HCT116 (cell line): ENCODE measurements around the gene TEX264. TPM values are rescaled to one million over a fixed set of nuclear protein-coding genes. Genes with fewer than 3 reads are reported as not detected.

ENCODE experiments used
- ATAC-seq: fragments of 200-7000 bp; cut with Tn5 transposase; 2 replicates; pipeline ENCODE4 v1.9.1; 2020; ENCODE audit warnings: mild to moderate bottlenecking, moderate library complexity
- BruUV-seq: library from RNA; stranded (reverse); fragments of 400-500 nt; replicated peaks from 2 replicates; lab custom pipeline; 2021; lab: Mats Ljungman, UMichigan
- CTCF ChIA-PET: fragments of 300-600 bp; sonication (Branson Sonifier 250); formaldehyde crosslinking; loops from one replicate; lab custom pipeline; 2021; ENCODE audit warnings: antibody characterized with exemption; lab: Charles Lee
- POLR2A ChIA-PET: fragments of 300-600, 350-600 bp; sonication (Branson Sonifier 250); formaldehyde crosslinking; loops from one replicate; lab custom pipeline; 2021; ENCODE audit warnings: antibody characterized with exemption; lab: Charles Lee
- RAD21 ChIA-PET, 2 experiments: fragments of 300-600 bp; sonication (Branson Sonifier 250); formaldehyde crosslinking; loops; one replicate each; lab custom pipeline; 2023; ENCODE audit warnings: low total read pairs in 2 of 2; ENCODE audit not compliant: uncharacterized antibody in 2 of 2, unreplicated experiment in 2 of 2, low non-redundant PET in 1 of 2; lab: Charles Lee
- DNase-seq: peaks from one replicate; pipeline ENCODE4 v3.0.0-alpha.2; 2010; ENCODE audit warnings: low read depth, low spot score
- H2AFZ ChIP-seq: fragments of 200-600 bp; shearing (Covaris generic), sonication (generic); 2 replicates; pipeline ENCODE4 v1.6.1; 2017; ENCODE audit warnings: low read depth, mixed run types, mixed read lengths, antibody characterized with exemption, low read length; ENCODE audit not compliant: poor library complexity, severe bottlenecking
- H3K27ac ChIP-seq: 2 replicates; pipeline ENCODE4 v1.5.1; 2012; ENCODE audit warnings: low read depth, low read length
- H3K27me3 ChIP-seq: fragments of 200-600 bp; sonication (generic); 2 replicates; pipeline ENCODE4 v1.6.1; 2016; ENCODE audit warnings: mixed run types, low read length, mixed read lengths; ENCODE audit not compliant: insufficient read depth
- H3K36me3 ChIP-seq, 2 experiments: fragments of 200-500 bp in 1 of 2; fragments of 200-600 bp in 1 of 2; sonication (Bioruptor generic) in 1 of 2; sonication (generic) in 1 of 2; 2 replicates each; pipeline versions ENCODE4 v1.5.1 to v1.6.1; 2014 to 2016; ENCODE audit warnings: low read length in 2 of 2, inconsistent platforms in 1 of 2, mixed read lengths in 1 of 2, mixed run types in 1 of 2; ENCODE audit not compliant: insufficient read depth in 2 of 2, control insufficient read depth in 1 of 2
- H3K4me1 ChIP-seq, 2 experiments: fragments of 200-600 bp in 1 of 2; sonication (generic) in 1 of 2; 2 replicates each; pipeline versions ENCODE4 v1.5.1 to v1.6.1; 2012 to 2017; ENCODE audit warnings: low read length in 2 of 2, inconsistent platforms in 1 of 2, mild to moderate bottlenecking in 1 of 2, mixed read lengths in 1 of 2, mixed run types in 1 of 2, moderate library complexity in 1 of 2; ENCODE audit not compliant: insufficient read depth in 2 of 2, control insufficient read depth in 1 of 2
- H3K4me2 ChIP-seq: fragments of 200-600 bp; sonication (generic); 2 replicates; pipeline ENCODE4 v1.6.1; 2017; ENCODE audit warnings: mixed run types, low read length, mixed read lengths
- H3K4me3 ChIP-seq, 2 experiments: fragments of 200-600 bp in 1 of 2; sonication (generic) in 1 of 2; replicated peaks in 1 of 2; 2 replicates each; pipeline ENCODE4 v1.5.1; 2011 to 2016; ENCODE audit warnings: low read length in 2 of 2, control low read depth in 1 of 2, low read depth in 1 of 2, mild to moderate bottlenecking in 1 of 2, mixed read lengths in 1 of 2, mixed run types in 1 of 2
- H3K79me2 ChIP-seq: fragments of 200-600 bp; sonication (generic); 2 replicates; pipeline ENCODE4 v1.6.1; 2017; ENCODE audit warnings: mild to moderate bottlenecking, mixed run types, low read length, moderate library complexity, mixed read lengths; ENCODE audit not compliant: insufficient read depth
- H3K9ac ChIP-seq: fragments of 200-600 bp; sonication (generic); 2 replicates; pipeline ENCODE4 v1.6.1; 2016; ENCODE audit warnings: low read length, mixed read lengths
- H3K9me2 ChIP-seq: fragments of 200-600 bp; sonication (generic), shearing (Covaris generic); 2 replicates; pipeline ENCODE4 v1.6.1; 2017; ENCODE audit warnings: mixed run types, mild to moderate bottlenecking, moderate library complexity; ENCODE audit not compliant: insufficient read depth
- H3K9me3 ChIP-seq, 2 experiments: fragments of 200-500 bp in 1 of 2; fragments of 200-600 bp in 1 of 2; sonication (Bioruptor generic) in 1 of 2; sonication (generic) in 1 of 2; 2 replicates each; pipeline ENCODE4 v1.6.1; 2014 to 2017; ENCODE audit warnings: low read length in 2 of 2, mixed read lengths in 2 of 2, inconsistent platforms in 1 of 2, low read depth in 1 of 2, mild to moderate bottlenecking in 1 of 2, mixed run types in 1 of 2, moderate library complexity in 1 of 2; ENCODE audit not compliant: control insufficient read depth in 1 of 2, insufficient read depth in 1 of 2
- H4K20me1 ChIP-seq: fragments of 200-600 bp; sonication (generic), shearing (Covaris generic); 2 replicates; pipeline ENCODE4 v1.6.1; 2017; ENCODE audit warnings: mixed run types, mild to moderate bottlenecking, moderate library complexity; ENCODE audit not compliant: insufficient read depth
- CEBPB ChIP-seq: IDR thresholded peaks from 2 replicates; pipeline ENCODE4 v1.6.1; 2012; ENCODE audit warnings: low read depth
- EGR1 ChIP-seq: IDR thresholded peaks from 2 replicates; pipeline ENCODE4 v1.6.1; 2012; ENCODE audit warnings: low read depth
- ELF1 ChIP-seq: IDR thresholded peaks from 2 replicates; pipeline ENCODE4 v1.6.1; 2012; ENCODE audit warnings: low read depth, borderline replicate concordance
- EZH2 ChIP-seq: fragments of 200-600 bp; sonication (generic); IDR thresholded peaks from 2 replicates; pipeline ENCODE4 v1.6.1; 2017; ENCODE audit warnings: antibody characterized with exemption, mixed run types
- EZH2phosphoT487 ChIP-seq: fragments of 200-600 bp; IDR thresholded peaks from 2 replicates; pipeline ENCODE4 v1.6.1; 2018; ENCODE audit warnings: antibody characterized with exemption, borderline replicate concordance
- FOSL1 ChIP-seq: IDR thresholded peaks from 2 replicates; pipeline ENCODE4 v1.6.1; 2012; ENCODE audit warnings: low read depth
- JUND ChIP-seq: IDR thresholded peaks from 2 replicates; pipeline ENCODE4 v1.6.1; 2012
- RAD21 ChIP-seq: IDR thresholded peaks from 2 replicates; pipeline ENCODE4 v1.6.1; 2012; ENCODE audit warnings: low read depth, mild to moderate bottlenecking
- SP1 ChIP-seq: IDR thresholded peaks from 2 replicates; pipeline ENCODE4 v1.6.1; 2012; ENCODE audit warnings: low read depth
- SRF ChIP-seq: IDR thresholded peaks from 2 replicates; pipeline ENCODE4 v1.6.1; 2012; ENCODE audit warnings: low read depth
- TCF7L2 ChIP-seq: IDR thresholded peaks from 2 replicates; pipeline ENCODE4 v1.7.0; 2011; ENCODE audit warnings: borderline replicate concordance, inconsistent platforms; ENCODE audit not compliant: insufficient read depth, insufficient read length; ENCODE audit errors: extremely low read depth
- YY1 ChIP-seq: IDR thresholded peaks from 2 replicates; pipeline ENCODE4 v1.6.1; 2011; ENCODE audit warnings: low read length, low read depth, moderate library complexity, mild to moderate bottlenecking; ENCODE audit not compliant: insufficient replicate concordance; ENCODE audit errors: extremely low read depth
- ZFX ChIP-seq: fragments of 450-650 bp; IDR thresholded peaks from 2 replicates; pipeline ENCODE4 v1.6.1; 2017
- ZNF274 ChIP-seq: fragments of 200-500 bp; sonication (Bioruptor generic); IDR thresholded peaks from 2 replicates; pipeline ENCODE4 v1.6.1; 2014; ENCODE audit warnings: mild to moderate bottlenecking, low read depth, low read length, inconsistent platforms
- intact Hi-C: fragments of 100-400 bp; cut with micrococcal nuclease; formaldehyde crosslinking; loops from 2 replicates; pipeline ENCODE4 v1.10.0; 2022
- total RNA-seq: library from RNA; stranded (reverse); gene quantifications from one replicate; pipeline ENCODE4 v1.2.1, GENCODE V29; 2021; ENCODE audit not compliant: unreplicated experiment
- TF ChIP-seq, protein P1 (sequence below): IDR thresholded peaks from 2 replicates; pipeline ENCODE4 v1.6.1; 2012; ENCODE audit warnings: low read depth
- TF ChIP-seq, protein P2 (sequence below): IDR thresholded peaks from 2 replicates; pipeline ENCODE4 v1.6.1; 2012
- TF ChIP-seq, protein P3 (sequence below): IDR thresholded peaks from 2 replicates; pipeline ENCODE4 v1.6.1; 2012
- TF ChIP-seq, protein P4 (sequence below): IDR thresholded peaks from 2 replicates; pipeline ENCODE4 v1.6.1; 2011; ENCODE audit warnings: mild to moderate bottlenecking, low read length, moderate library complexity; ENCODE audit not compliant: insufficient replicate concordance; ENCODE audit errors: extremely low read depth

TEX264 gene
- total RNA-seq, 1 experiment from 2014 or later, result 36.0 TPM

DNA sequence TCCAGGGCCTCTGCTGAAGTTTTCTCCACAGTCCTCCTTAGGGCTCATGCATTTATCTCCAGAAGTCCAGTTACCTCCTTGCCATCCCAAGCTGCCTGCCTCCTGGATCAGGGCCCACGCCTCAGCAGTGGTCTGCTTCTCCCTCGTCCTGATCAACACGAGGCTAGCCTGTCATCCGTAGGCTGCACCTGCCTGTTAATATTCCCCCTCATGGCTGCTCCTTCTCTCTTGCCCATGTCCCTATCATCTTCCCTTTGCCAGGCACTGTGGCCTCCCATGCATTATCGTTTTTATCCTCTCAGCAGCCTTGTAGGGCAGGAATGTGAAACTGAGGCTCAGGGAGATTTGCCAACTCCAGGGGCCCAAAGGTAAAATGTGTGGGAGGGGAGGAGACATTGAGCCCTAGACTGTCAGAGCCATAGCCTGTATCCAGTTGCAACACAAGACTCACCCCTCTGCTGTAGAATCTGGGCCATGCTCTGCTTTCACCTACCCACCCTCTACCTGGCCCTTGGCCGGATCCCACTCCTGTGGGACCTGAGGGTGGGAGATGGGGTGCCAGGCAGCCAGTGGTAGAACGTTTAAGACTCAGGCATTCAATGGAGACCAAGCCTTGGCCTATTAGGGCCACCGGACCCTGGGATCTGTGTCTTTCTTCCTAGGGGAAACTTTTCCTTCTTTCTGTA, 40.4 kb downstream of the TEX264 start:
- intact Hi-C loops, result no loop called here
- Histone ChIP-seq H3K9me3 (no peaks in the 10 kb centered on the region), H3K36me3 (no peaks in the 10 kb centered on the region), H3K27ac (no peak overlapping the region), H3K4me1 (no peaks in the 10 kb centered on the region), H2AFZ (no peak overlapping the region), H4K20me1 (no peaks in the 10 kb centered on the region), H3K27me3 (0 out of 2 replicates have a peak, but pooled peaks cover 4% of the 10 kb centered on the region), H3K9me2 (no peaks in the 10 kb centered on the region), H3K4me2 (no peak overlapping the region), H3K9ac (no peak overlapping the region), H3K4me3 (no peak overlapping the region), H3K79me2 (no peaks in the 10 kb centered on the region)
- DNase-seq (no peak), ATAC-seq (no peak)
- ChIA-PET CTCF (interaction anchor here (1.2 to 1.9 kb wide), 2 partner anchors 7 to 88 kb away, joined by 6 to 12 read pairs; no protein-coding TSS in a partner anchor), RAD21 (no interaction called here), POLR2A (no interaction called here)
- TF ChIP-seq SRF (no peak), ELF1 (no peak), YY1 (no peak), CEBPB (no peak), ZFX (no peak), RAD21 (no peak), EGR1 (no peak), TCF7L2 (no peak), ZNF274 (no peak), SP1 (no peak), EZH2 (no peak), EZH2phosphoT487 (no peak), JUND (no peak), FOSL1 (no peak)
- TF ChIP-seq, protein P1, sequence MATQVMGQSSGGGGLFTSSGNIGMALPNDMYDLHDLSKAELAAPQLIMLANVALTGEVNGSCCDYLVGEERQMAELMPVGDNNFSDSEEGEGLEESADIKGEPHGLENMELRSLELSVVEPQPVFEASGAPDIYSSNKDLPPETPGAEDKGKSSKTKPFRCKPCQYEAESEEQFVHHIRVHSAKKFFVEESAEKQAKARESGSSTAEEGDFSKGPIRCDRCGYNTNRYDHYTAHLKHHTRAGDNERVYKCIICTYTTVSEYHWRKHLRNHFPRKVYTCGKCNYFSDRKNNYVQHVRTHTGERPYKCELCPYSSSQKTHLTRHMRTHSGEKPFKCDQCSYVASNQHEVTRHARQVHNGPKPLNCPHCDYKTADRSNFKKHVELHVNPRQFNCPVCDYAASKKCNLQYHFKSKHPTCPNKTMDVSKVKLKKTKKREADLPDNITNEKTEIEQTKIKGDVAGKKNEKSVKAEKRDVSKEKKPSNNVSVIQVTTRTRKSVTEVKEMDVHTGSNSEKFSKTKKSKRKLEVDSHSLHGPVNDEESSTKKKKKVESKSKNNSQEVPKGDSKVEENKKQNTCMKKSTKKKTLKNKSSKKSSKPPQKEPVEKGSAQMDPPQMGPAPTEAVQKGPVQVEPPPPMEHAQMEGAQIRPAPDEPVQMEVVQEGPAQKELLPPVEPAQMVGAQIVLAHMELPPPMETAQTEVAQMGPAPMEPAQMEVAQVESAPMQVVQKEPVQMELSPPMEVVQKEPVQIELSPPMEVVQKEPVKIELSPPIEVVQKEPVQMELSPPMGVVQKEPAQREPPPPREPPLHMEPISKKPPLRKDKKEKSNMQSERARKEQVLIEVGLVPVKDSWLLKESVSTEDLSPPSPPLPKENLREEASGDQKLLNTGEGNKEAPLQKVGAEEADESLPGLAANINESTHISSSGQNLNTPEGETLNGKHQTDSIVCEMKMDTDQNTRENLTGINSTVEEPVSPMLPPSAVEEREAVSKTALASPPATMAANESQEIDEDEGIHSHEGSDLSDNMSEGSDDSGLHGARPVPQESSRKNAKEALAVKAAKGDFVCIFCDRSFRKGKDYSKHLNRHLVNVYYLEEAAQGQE, result no peak
- TF ChIP-seq, protein P2, sequence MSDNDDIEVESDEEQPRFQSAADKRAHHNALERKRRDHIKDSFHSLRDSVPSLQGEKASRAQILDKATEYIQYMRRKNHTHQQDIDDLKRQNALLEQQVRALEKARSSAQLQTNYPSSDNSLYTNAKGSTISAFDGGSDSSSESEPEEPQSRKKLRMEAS, result no peak
- TF ChIP-seq, protein P3, sequence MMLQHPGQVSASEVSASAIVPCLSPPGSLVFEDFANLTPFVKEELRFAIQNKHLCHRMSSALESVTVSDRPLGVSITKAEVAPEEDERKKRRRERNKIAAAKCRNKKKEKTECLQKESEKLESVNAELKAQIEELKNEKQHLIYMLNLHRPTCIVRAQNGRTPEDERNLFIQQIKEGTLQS, result no peak
- TF ChIP-seq, protein P4, sequence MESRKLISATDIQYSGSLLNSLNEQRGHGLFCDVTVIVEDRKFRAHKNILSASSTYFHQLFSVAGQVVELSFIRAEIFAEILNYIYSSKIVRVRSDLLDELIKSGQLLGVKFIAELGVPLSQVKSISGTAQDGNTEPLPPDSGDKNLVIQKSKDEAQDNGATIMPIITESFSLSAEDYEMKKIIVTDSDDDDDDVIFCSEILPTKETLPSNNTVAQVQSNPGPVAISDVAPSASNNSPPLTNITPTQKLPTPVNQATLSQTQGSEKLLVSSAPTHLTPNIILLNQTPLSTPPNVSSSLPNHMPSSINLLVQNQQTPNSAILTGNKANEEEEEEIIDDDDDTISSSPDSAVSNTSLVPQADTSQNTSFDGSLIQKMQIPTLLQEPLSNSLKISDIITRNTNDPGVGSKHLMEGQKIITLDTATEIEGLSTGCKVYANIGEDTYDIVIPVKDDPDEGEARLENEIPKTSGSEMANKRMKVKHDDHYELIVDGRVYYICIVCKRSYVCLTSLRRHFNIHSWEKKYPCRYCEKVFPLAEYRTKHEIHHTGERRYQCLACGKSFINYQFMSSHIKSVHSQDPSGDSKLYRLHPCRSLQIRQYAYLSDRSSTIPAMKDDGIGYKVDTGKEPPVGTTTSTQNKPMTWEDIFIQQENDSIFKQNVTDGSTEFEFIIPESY, result no peak
- BruUV-seq, result no TSS peak
